ENCODE data around the gene RENBP.

DNA sequence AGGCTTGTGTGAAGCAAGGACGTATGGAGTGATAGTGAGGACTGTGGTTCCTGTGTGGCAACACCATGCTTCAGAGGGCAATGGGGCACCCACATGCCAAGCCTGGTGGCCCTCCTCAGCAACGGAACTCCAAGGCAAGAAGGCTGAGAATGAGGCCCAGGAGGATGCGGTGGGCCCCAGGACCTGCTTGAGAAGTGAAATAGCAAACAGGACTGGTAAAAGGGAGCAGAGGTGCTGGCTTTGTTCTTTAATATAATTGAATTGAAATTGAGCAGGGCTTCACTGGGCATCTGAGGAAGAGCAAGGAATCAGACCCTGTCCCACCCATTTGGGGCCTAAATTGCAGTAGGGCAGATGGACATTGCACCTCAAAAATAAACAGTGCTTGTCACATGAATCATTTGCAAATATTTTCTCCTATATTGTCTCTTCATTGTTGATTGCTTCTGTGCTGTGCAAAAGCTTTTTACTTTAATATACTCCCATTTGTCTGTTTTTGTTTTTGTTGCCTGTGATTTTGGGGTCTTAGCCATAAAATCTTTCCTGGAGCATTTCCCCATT, 30.4 kb upstream of the RENBP start:
- TF ChIP-seq, protein P1, sequence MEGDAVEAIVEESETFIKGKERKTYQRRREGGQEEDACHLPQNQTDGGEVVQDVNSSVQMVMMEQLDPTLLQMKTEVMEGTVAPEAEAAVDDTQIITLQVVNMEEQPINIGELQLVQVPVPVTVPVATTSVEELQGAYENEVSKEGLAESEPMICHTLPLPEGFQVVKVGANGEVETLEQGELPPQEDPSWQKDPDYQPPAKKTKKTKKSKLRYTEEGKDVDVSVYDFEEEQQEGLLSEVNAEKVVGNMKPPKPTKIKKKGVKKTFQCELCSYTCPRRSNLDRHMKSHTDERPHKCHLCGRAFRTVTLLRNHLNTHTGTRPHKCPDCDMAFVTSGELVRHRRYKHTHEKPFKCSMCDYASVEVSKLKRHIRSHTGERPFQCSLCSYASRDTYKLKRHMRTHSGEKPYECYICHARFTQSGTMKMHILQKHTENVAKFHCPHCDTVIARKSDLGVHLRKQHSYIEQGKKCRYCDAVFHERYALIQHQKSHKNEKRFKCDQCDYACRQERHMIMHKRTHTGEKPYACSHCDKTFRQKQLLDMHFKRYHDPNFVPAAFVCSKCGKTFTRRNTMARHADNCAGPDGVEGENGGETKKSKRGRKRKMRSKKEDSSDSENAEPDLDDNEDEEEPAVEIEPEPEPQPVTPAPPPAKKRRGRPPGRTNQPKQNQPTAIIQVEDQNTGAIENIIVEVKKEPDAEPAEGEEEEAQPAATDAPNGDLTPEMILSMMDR (IDR thresholded peaks at IDR 0.05), result no peak
- TF ChIP-seq POLR2AphosphoS5 (IDR thresholded peaks at IDR 0.05), result no peak
- no peak for TF ChIP-seq POLR2A (IDR thresholded peaks at IDR 0.05)
